GM23338 (cell line): Measurements from ENCODE around the gene PLCD4. TPM values are rescaled to one million over a fixed set of nuclear protein-coding genes. Genes with fewer than 3 reads are reported as not detected.

Source experiments
- ATAC-seq: fragments of 200-7000 bp; cut with Tn5 transposase; 3 replicates; pipeline ENCODE4 v1.9.1; 2020
- DNase-seq: peaks from one replicate; pipeline ENCODE4 v3.0.0-alpha.2; 2015; ENCODE audit warnings: low spot score
- H2AFZ ChIP-seq: fragments of 200-600 bp; sonication (generic); 2 replicates; pipeline ENCODE4 v1.8.0; 2016; ENCODE audit warnings: antibody characterized with exemption, mild to moderate bottlenecking, moderate library complexity
- H3F3A ChIP-seq: fragments of 200-600 bp; sonication (generic); replicated peaks from 2 replicates; pipeline ENCODE4 v1.8.0; 2017; ENCODE audit warnings: antibody characterized with exemption, mixed run types, low read depth
- H3K27ac ChIP-seq: fragments of 200-600 bp; sonication (generic); 2 replicates; pipeline ENCODE4 v1.6.1; 2016; ENCODE audit warnings: low read depth
- H3K27me3 ChIP-seq: fragments of 200-600 bp; sonication (generic); 2 replicates; pipeline ENCODE4 v1.8.0; 2016; ENCODE audit warnings: mild to moderate bottlenecking, mixed run types, moderate library complexity; ENCODE audit not compliant: insufficient read depth
- H3K36me3 ChIP-seq: fragments of 200-600 bp; sonication (generic); 2 replicates; pipeline ENCODE4 v1.8.0; 2016; ENCODE audit warnings: mild to moderate bottlenecking; ENCODE audit not compliant: insufficient read depth
- H3K4me1 ChIP-seq: fragments of 200-600 bp; sonication (generic); 2 replicates; pipeline ENCODE4 v1.8.0; 2016; ENCODE audit warnings: mild to moderate bottlenecking, moderate library complexity; ENCODE audit not compliant: insufficient read depth
- H3K4me2 ChIP-seq: fragments of 200-600 bp; sonication (generic); 2 replicates; pipeline ENCODE4 v1.7.1; 2017; ENCODE audit warnings: mixed run types
- H3K4me3 ChIP-seq: fragments of 200-600 bp; sonication (generic); 2 replicates; pipeline ENCODE4 v1.6.1; 2016; ENCODE audit warnings: mixed run types
- H3K79me2 ChIP-seq: fragments of 200-600 bp; sonication (generic); replicated peaks from 2 replicates; pipeline ENCODE4 v1.8.0; 2017; ENCODE audit warnings: mild to moderate bottlenecking; ENCODE audit not compliant: insufficient read depth
- H3K9me2 ChIP-seq: fragments of 200-600 bp; sonication (generic); 2 replicates; pipeline ENCODE4 v1.8.0; 2017; ENCODE audit not compliant: insufficient read depth
- H4K20me1 ChIP-seq: fragments of 200-600 bp; sonication (generic); replicated peaks from 2 replicates; pipeline ENCODE4 v1.8.0; 2017; ENCODE audit warnings: mild to moderate bottlenecking; ENCODE audit not compliant: insufficient read depth
- H3K27ac Mint-ChIP-seq: 2 replicates; pipeline ENCODE4 v1.8.0; 2020; ENCODE audit warnings: inconsistent platforms, mild to moderate bottlenecking, moderate library complexity, mixed read lengths
- H3K27me3 Mint-ChIP-seq: 3 replicates; pipeline ENCODE4 v1.8.0; 2022; ENCODE audit warnings: low read depth, mild to moderate bottlenecking, moderate library complexity, mixed read lengths, inconsistent platforms; ENCODE audit not compliant: insufficient read depth, poor library complexity
- H3K36me3 Mint-ChIP-seq: 3 replicates; pipeline ENCODE4 v1.8.0; 2021; ENCODE audit warnings: low read depth, mild to moderate bottlenecking, inconsistent platforms, moderate library complexity, mixed read lengths
- H3K4me1 Mint-ChIP-seq: 3 replicates; pipeline ENCODE4 v1.8.0; 2020; ENCODE audit warnings: mild to moderate bottlenecking, inconsistent platforms, mixed read lengths
- H3K4me3 Mint-ChIP-seq: 3 replicates; pipeline ENCODE4 v1.8.0; 2021; ENCODE audit warnings: moderate library complexity, mild to moderate bottlenecking, inconsistent platforms, mixed read lengths
- H3K9me3 Mint-ChIP-seq: 3 replicates; pipeline ENCODE4 v1.8.0; 2020; ENCODE audit warnings: moderate library complexity, mild to moderate bottlenecking, inconsistent platforms, mixed read lengths
- CREB1 ChIP-seq: fragments of 250-450 bp; sonication (Bioruptor Pico); IDR thresholded peaks from 2 replicates; pipeline ENCODE4 v1.5.0; 2020; ENCODE audit warnings: low read depth, mild to moderate bottlenecking, moderate library complexity
- EZH2 ChIP-seq: fragments of 200-600 bp; sonication (generic); IDR thresholded peaks from one replicate; pipeline ENCODE4 v1.8.0; 2017; ENCODE audit warnings: antibody characterized with exemption, mild to moderate bottlenecking, low read depth; ENCODE audit not compliant: unreplicated experiment
- STAT1 ChIP-seq: IDR thresholded peaks from one replicate; pipeline ENCODE4 v1.6.1; 2016; ENCODE audit warnings: antibody characterized with exemption; ENCODE audit not compliant: unreplicated experiment
- ZNF331 ChIP-seq: fragments of 250-450 bp; sonication (Bioruptor Pico); IDR thresholded peaks from 2 replicates; pipeline ENCODE4 v1.5.0; 2020; ENCODE audit warnings: low read depth, mild to moderate bottlenecking, moderate library complexity
- polyA plus RNA-seq: library from polyadenylated mRNA; unstranded; fragments of >200 nt; fragmentation: Nextera tagmentation; extraction: Ambion mirVana; gene quantifications from 2 replicates; pipeline ENCODE4 v1.2.1, GENCODE V29; 2016
- total RNA-seq: library from RNA; depleted of rRNA; stranded (reverse); fragments of >200 nt; shearing (Covaris generic); gene quantifications from 2 replicates; pipeline ENCODE4 v1.2.3, GENCODE V29; 2014
- TF ChIP-seq, protein P1 (sequence below), 2 experiments: fragments of 200-600 bp in 1 of 2; sonication (generic) in 1 of 2; conservative IDR thresholded peaks; 2 replicates each; pipeline versions ENCODE4 v1.5.1 to v1.6.1; 2016 to 2017; ENCODE audit warnings: antibody characterized with exemption in 2 of 2, low read depth in 2 of 2, mild to moderate bottlenecking in 2 of 2, moderate library complexity in 1 of 2
- TF ChIP-seq, protein P2 (sequence below): fragments of 250-450 bp; sonication (Bioruptor Pico); IDR thresholded peaks from 2 replicates; pipeline ENCODE4 v1.5.0; 2020; ENCODE audit warnings: mild to moderate bottlenecking, moderate library complexity
- TF ChIP-seq, protein P3 (sequence below): IDR thresholded peaks from one replicate; pipeline ENCODE4 v1.6.1; 2018; ENCODE audit warnings: antibody characterized with exemption; ENCODE audit not compliant: unreplicated experiment

PLCD4 gene
- total and polyA plus RNA-seq, 2 experiments from 2014 or later, result 0.80 to 1.3 TPM

DNA sequence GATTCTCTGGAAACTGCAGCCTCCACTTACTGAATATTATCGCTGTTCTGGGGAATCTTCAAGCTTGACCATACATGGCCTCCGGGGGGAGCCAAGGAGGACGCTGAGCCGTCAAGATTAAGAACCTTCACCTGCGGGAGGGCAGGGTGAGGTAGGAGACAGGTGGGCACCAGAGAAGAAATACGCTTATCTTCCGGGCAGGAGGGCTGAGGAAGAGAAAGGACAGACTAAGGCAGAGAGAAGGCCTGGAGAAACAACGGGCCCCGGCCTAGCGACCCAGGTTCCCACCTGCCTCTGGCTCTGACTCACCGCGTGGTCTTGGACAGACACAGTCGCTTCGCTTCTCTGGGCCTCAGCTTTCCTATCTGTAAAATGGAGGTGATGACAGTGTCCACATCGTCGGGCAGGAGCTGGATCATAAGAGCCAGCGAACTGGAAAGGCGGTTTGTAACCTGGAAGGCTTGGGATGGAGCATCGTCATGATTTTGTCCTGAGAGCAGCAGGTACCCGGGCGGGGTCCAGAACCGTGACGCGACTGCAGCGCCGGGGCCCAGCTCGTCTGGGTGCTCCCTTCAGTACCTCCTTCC lies 51.1 kb downstream of the PLCD4 start:
- DNase-seq, result peak; percentile 90
- peak overlapping the region; percentile 98 for H2AFZ ChIP-seq
- no peaks in the 10 kb centered on the region for H3K27me3 ChIP-seq
- 0 out of 2 replicates have a peak, but pooled peaks cover 12% of the 10 kb centered on the region for H3F3A ChIP-seq
- Mint-ChIP-seq H3K9me3 (no peaks in the 10 kb centered on the region), H3K4me1 (peaks cover 8% of the 10 kb centered on the region), H3K27me3 (no peaks in the 10 kb centered on the region), H3K4me3 (peak overlapping the region; percentile 95), H3K36me3 (peaks cover 54% of the 10 kb centered on the region), H3K27ac (peak overlapping the region; percentile 89)
- H3K27ac ChIP-seq, result peak overlapping the region; percentile 81; the same call in 1 of the 2 replicates
- peak; percentile 77 for ATAC-seq
- peaks cover 16% of the 10 kb centered on the region for H4K20me1 ChIP-seq
- H3K79me2 ChIP-seq, result peaks cover 16% of the 10 kb centered on the region
- H3K36me3 ChIP-seq, result peaks cover 22% of the 10 kb centered on the region
- TF ChIP-seq CREB1 (CRISPR knock-in tag), result 0 out of 2 replicates have a peak, but pooled peaks have one; percentile 23
- TF ChIP-seq, protein P1, sequence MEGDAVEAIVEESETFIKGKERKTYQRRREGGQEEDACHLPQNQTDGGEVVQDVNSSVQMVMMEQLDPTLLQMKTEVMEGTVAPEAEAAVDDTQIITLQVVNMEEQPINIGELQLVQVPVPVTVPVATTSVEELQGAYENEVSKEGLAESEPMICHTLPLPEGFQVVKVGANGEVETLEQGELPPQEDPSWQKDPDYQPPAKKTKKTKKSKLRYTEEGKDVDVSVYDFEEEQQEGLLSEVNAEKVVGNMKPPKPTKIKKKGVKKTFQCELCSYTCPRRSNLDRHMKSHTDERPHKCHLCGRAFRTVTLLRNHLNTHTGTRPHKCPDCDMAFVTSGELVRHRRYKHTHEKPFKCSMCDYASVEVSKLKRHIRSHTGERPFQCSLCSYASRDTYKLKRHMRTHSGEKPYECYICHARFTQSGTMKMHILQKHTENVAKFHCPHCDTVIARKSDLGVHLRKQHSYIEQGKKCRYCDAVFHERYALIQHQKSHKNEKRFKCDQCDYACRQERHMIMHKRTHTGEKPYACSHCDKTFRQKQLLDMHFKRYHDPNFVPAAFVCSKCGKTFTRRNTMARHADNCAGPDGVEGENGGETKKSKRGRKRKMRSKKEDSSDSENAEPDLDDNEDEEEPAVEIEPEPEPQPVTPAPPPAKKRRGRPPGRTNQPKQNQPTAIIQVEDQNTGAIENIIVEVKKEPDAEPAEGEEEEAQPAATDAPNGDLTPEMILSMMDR (conservative IDR thresholded peaks at IDR 0.05; ENCODE audit: low read depth in 2 of 2), result peak; percentile 61 to 66
- no peak for TF ChIP-seq EZH2
- H3K4me3 ChIP-seq, result peak overlapping the region; percentile 97
- H3K9me2 ChIP-seq, result no peaks in the 10 kb centered on the region
- peak overlapping the region; percentile 95 for H3K4me2 ChIP-seq
- peaks cover 5% of the 10 kb centered on the region for H3K4me1 ChIP-seq

DNA sequence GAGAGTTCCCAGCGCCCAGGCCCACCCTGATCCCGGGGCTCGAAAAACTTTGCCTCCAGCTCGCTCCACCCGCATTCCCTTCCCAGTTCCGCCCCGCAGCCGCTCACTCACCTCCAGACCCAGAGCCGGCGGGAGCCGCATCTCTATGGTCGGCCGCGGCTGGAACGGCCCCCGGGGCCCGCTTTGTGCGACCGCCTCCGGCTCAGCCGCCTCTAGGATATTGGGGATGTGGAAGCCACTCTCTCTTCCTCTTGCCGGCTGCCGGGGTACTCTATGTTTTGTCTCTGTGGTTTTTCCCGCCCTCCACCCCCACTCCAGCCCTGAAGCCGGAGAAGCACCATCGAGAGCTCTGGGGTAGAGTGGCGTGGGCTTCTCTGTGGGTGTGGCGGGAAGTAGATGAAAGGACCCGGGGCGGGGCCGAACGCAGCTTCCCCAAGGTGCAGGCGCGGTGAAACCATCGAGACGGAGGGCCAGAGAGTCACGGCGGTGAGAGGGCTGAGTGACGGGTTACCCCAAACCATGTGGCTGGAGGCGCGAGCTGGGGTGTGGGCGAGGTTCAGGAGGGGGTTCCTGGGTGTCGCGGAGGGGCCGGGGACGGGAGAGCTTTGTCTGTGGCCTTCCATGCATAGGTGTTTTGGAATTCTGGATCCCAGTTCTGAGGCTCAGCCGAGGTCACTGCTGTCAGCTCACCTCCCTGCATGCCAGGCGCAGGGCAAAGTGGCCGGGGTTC lies 51.7 kb downstream of the PLCD4 start, which contains the start of the genes BCS1L and ZNF142:
Gene BCS1L, plus strand, starts transcription at position 426 of the 730 bp plus-strand sequence. CDS start 1,305 bp downstream, outside the sequence.
Gene ZNF142, minus strand, starts transcription at position 366 of the 730 bp plus-strand sequence. CDS start 3,194 bp downstream, outside the sequence.
- H4K20me1 ChIP-seq, result peaks cover 16% of the 10 kb centered on the region
- no peaks in the 10 kb centered on the region for H3K9me2 ChIP-seq
- Mint-ChIP-seq H3K27me3 (no peaks in the 10 kb centered on the region), H3K36me3 (peaks cover 58% of the 10 kb centered on the region), H3K9me3 (no peaks in the 10 kb centered on the region), H3K4me3 (peak within 1 kb of the TSS; percentile 95), H3K4me1 (peaks cover 8% of the 10 kb centered on the region), H3K27ac (peak within 1 kb of the TSS; percentile 89)
- H2AFZ ChIP-seq, result peak within 1 kb of the TSS; percentile 98
- H3F3A ChIP-seq, result 0 out of 2 replicates have a peak, but pooled peaks cover 12% of the 10 kb centered on the region
- peak within 1 kb of the TSS; percentile 97 for H3K4me3 ChIP-seq
- peak within 1 kb of the TSS; percentile 95 for H3K4me2 ChIP-seq
- peaks cover 16% of the 10 kb centered on the region for H3K79me2 ChIP-seq
- H3K27ac ChIP-seq, result peak within 1 kb of the TSS; percentile 81
- H3K36me3 ChIP-seq, result peaks cover 22% of the 10 kb centered on the region
- H3K27me3 ChIP-seq, result no peaks in the 10 kb centered on the region
- ATAC-seq (peak; percentile 93), DNase-seq (peak; percentile 97)
- H3K4me1 ChIP-seq, result peaks cover 5% of the 10 kb centered on the region
- TF ChIP-seq STAT1 (no peak), ZNF331 (no peak)
- TF ChIP-seq, protein P2, sequence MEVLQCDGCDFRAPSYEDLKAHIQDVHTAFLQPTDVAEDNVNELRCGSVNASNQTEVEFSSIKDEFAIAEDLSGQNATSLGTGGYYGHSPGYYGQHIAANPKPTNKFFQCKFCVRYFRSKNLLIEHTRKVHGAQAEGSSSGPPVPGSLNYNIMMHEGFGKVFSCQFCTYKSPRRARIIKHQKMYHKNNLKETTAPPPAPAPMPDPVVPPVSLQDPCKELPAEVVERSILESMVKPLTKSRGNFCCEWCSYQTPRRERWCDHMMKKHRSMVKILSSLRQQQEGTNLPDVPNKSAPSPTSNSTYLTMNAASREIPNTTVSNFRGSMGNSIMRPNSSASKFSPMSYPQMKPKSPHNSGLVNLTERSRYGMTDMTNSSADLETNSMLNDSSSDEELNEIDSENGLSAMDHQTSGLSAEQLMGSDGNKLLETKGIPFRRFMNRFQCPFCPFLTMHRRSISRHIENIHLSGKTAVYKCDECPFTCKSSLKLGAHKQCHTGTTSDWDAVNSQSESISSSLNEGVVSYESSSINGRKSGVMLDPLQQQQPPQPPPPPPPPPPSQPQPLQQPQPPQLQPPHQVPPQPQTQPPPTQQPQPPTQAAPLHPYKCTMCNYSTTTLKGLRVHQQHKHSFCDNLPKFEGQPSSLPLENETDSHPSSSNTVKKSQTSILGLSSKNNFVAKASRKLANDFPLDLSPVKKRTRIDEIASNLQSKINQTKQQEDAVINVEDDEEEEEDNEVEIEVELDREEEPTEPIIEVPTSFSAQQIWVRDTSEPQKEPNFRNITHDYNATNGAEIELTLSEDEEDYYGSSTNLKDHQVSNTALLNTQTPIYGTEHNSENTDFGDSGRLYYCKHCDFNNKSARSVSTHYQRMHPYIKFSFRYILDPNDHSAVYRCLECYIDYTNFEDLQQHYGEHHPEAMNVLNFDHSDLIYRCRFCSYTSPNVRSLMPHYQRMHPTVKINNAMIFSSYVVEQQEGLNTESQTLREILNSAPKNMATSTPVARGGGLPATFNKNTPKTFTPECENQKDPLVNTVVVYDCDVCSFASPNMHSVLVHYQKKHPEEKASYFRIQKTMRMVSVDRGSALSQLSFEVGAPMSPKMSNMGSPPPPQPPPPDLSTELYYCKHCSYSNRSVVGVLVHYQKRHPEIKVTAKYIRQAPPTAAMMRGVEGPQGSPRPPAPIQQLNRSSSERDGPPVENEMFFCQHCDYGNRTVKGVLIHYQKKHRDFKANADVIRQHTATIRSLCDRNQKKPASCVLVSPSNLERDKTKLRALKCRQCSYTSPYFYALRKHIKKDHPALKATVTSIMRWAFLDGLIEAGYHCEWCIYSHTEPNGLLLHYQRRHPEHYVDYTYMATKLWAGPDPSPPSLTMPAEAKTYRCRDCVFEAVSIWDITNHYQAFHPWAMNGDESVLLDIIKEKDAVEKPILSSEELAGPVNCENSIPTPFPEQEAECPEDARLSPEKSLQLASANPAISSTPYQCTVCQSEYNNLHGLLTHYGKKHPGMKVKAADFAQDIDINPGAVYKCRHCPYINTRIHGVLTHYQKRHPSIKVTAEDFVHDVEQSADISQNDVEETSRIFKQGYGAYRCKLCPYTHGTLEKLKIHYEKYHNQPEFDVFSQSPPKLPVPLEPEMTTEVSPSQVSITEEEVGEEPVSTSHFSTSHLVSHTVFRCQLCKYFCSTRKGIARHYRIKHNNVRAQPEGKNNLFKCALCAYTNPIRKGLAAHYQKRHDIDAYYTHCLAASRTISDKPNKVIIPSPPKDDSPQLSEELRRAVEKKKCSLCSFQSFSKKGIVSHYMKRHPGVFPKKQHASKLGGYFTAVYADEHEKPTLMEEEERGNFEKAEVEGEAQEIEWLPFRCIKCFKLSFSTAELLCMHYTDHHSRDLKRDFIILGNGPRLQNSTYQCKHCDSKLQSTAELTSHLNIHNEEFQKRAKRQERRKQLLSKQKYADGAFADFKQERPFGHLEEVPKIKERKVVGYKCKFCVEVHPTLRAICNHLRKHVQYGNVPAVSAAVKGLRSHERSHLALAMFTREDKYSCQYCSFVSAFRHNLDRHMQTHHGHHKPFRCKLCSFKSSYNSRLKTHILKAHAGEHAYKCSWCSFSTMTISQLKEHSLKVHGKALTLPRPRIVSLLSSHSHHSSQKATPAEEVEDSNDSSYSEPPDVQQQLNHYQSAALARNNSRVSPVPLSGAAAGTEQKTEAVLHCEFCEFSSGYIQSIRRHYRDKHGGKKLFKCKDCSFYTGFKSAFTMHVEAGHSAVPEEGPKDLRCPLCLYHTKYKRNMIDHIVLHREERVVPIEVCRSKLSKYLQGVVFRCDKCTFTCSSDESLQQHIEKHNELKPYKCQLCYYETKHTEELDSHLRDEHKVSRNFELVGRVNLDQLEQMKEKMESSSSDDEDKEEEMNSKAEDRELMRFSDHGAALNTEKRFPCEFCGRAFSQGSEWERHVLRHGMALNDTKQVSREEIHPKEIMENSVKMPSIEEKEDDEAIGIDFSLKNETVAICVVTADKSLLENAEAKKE (CRISPR knock-in tag), result no peak
- TF ChIP-seq, protein P3, sequence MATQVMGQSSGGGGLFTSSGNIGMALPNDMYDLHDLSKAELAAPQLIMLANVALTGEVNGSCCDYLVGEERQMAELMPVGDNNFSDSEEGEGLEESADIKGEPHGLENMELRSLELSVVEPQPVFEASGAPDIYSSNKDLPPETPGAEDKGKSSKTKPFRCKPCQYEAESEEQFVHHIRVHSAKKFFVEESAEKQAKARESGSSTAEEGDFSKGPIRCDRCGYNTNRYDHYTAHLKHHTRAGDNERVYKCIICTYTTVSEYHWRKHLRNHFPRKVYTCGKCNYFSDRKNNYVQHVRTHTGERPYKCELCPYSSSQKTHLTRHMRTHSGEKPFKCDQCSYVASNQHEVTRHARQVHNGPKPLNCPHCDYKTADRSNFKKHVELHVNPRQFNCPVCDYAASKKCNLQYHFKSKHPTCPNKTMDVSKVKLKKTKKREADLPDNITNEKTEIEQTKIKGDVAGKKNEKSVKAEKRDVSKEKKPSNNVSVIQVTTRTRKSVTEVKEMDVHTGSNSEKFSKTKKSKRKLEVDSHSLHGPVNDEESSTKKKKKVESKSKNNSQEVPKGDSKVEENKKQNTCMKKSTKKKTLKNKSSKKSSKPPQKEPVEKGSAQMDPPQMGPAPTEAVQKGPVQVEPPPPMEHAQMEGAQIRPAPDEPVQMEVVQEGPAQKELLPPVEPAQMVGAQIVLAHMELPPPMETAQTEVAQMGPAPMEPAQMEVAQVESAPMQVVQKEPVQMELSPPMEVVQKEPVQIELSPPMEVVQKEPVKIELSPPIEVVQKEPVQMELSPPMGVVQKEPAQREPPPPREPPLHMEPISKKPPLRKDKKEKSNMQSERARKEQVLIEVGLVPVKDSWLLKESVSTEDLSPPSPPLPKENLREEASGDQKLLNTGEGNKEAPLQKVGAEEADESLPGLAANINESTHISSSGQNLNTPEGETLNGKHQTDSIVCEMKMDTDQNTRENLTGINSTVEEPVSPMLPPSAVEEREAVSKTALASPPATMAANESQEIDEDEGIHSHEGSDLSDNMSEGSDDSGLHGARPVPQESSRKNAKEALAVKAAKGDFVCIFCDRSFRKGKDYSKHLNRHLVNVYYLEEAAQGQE, result no peak
